Bronchial epithelial cell (primary cell): ENCODE results near the gene CCDC93. TPM values are rescaled to one million over a fixed set of nuclear protein-coding genes. Genes with fewer than 3 reads are reported as not detected.

Experiments used
- DNase-seq: peaks from one replicate; pipeline ENCODE4 v3.0.0-alpha.2; 2010; ENCODE audit warnings: low read depth
- FAIRE-seq: peaks from 2 replicates; lab custom pipeline; 2011; peaks lifted over from hg19 to GRCh38; lab: Jason Lieb, UNC
- H3K27me3 ChIP-seq: 2 replicates; pipeline ENCODE4 v1.5.1; 2011; ENCODE audit warnings: low read length; ENCODE audit not compliant: control insufficient read depth, insufficient read depth
- H3K36me3 ChIP-seq: 2 replicates; pipeline ENCODE4 v1.5.1; 2011; ENCODE audit warnings: low read length; ENCODE audit not compliant: control insufficient read depth, insufficient read depth
- H3K4me3 ChIP-seq: 2 replicates; pipeline ENCODE4 v1.5.1; 2011; ENCODE audit warnings: mild to moderate bottlenecking, low read depth, low read length, control low read depth
- total RNA-seq: library from RNA; depleted of rRNA; stranded (reverse); fragments of >200 nt; gene quantifications from 2 replicates; pipeline ENCODE4 v1.2.1, GENCODE V29; 2014
- TF ChIP-seq, protein P1 (sequence below): IDR thresholded peaks from 2 replicates; pipeline ENCODE4 v1.5.1; 2011; ENCODE audit warnings: mild to moderate bottlenecking, moderate library complexity, low read length, control low read depth, inconsistent platforms; ENCODE audit not compliant: insufficient read depth, severe bottlenecking

The CCDC93 gene
- total RNA-seq, 1 donor from 2014 or later = 21.3 TPM

GRCh38 chr2:117879003-117879402, 134.9 kb downstream of the CCDC93 start:
- no peak overlapping the region for H3K4me3 ChIP-seq
- H3K27me3 ChIP-seq = no peaks in the 10 kb centered on the region
- TF ChIP-seq, protein P1, sequence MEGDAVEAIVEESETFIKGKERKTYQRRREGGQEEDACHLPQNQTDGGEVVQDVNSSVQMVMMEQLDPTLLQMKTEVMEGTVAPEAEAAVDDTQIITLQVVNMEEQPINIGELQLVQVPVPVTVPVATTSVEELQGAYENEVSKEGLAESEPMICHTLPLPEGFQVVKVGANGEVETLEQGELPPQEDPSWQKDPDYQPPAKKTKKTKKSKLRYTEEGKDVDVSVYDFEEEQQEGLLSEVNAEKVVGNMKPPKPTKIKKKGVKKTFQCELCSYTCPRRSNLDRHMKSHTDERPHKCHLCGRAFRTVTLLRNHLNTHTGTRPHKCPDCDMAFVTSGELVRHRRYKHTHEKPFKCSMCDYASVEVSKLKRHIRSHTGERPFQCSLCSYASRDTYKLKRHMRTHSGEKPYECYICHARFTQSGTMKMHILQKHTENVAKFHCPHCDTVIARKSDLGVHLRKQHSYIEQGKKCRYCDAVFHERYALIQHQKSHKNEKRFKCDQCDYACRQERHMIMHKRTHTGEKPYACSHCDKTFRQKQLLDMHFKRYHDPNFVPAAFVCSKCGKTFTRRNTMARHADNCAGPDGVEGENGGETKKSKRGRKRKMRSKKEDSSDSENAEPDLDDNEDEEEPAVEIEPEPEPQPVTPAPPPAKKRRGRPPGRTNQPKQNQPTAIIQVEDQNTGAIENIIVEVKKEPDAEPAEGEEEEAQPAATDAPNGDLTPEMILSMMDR = no peak
- DNase-seq = no peak
- no peak for FAIRE-seq
- H3K36me3 ChIP-seq = no peaks in the 10 kb centered on the region

DNA sequence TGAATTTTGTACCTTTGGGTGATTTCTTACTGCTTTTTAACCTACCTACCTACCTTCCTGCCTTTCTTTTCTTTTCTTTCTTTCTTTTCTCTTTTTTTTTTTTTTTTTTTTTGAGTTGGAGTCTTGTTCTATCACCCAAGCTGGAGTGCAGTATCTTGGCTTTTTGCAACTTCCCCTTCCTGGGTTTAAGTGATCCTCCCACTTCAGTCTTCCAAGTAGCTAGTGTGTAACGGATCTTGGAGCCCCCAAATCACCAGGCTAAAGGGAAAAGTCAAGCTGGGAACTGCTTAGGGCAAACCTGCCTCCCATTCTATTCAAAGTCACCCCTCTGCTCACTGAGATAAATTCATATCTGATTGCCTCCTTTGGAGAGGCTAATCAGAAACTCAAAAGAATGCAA, 138.1 kb downstream of the CCDC93 start:
- Histone ChIP-seq H3K27me3 (no peaks in the 10 kb centered on the region), H3K36me3 (no peaks in the 10 kb centered on the region), H3K4me3 (no peak overlapping the region)
- DNase-seq (no peak), FAIRE-seq (no peak)
- TF ChIP-seq, protein P1 = no peak

Other genes starting within 250 kb of the CCDC93 start
- gene DDX18, start 199.4 kb downstream of the CCDC93 start, total RNA-seq = 50.6 and 74.8 TPM in 2 replicates
- gene INSIG2, start 74.4 kb upstream of the CCDC93 start, total RNA-seq = 10.5 and 20.4 TPM in 2 replicates